Endothelial cell of umbilical vein (primary cell): ENCODE data around the gene LYVE1. TPM values are rescaled to one million over a fixed set of nuclear protein-coding genes. Genes with fewer than 3 reads are reported as not detected.
A peak's percentile ranks its signal among the peaks of the same experiment; 100 is the strongest.

ENCODE experiments used
- BruUV-seq: library from RNA; stranded (reverse); fragments of 400-500 nt; replicated peaks from 2 replicates; lab custom pipeline; 2021; lab: Mats Ljungman, UMichigan
- CTCF ChIA-PET: fragments of 300-600, 350-600 bp; sonication (Branson Sonifier 250); formaldehyde crosslinking; loops from one replicate; lab custom pipeline; 2021; ENCODE audit warnings: antibody characterized with exemption, inconsistent platforms; lab: Charles Lee
- POLR2A ChIA-PET: fragments of 300-600, 350-600 bp; sonication (Branson Sonifier 250); formaldehyde crosslinking; loops from one replicate; lab custom pipeline; 2021; ENCODE audit warnings: antibody characterized with exemption, inconsistent platforms; lab: Charles Lee
- DNase-seq: peaks from one replicate; pipeline ENCODE4 v3.0.0-alpha.2; 2011; ENCODE audit warnings: low read depth, low spot score
- FAIRE-seq: peaks from 2 replicates; lab custom pipeline; 2011; peaks lifted over from hg19 to GRCh38; lab: Jason Lieb, UNC
- H2AFZ ChIP-seq: 2 replicates; pipeline ENCODE4 v1.6.0; 2012; ENCODE audit warnings: low read depth, low read length, control low read depth, inconsistent platforms
- H3K27ac ChIP-seq: 2 replicates; pipeline ENCODE4 v1.5.1; 2011; ENCODE audit warnings: low read depth, mild to moderate bottlenecking, control low read depth, low read length, moderate library complexity; ENCODE audit not compliant: insufficient read depth
- H3K27me3 ChIP-seq, 2 experiments: 2 replicates each; pipeline versions ENCODE4 v1.6.0 to v1.6.1; 2011; ENCODE audit warnings: low read length in 2 of 2, mixed read lengths in 1 of 2; ENCODE audit not compliant: control insufficient read depth in 2 of 2, insufficient read depth in 2 of 2
- H3K36me3 ChIP-seq, 2 experiments: 2 replicates in 1 of 2; 3 replicates in 1 of 2; pipeline ENCODE4 v1.5.1; 2011; ENCODE audit warnings: low read length in 2 of 2, mild to moderate bottlenecking in 1 of 2, moderate library complexity in 1 of 2; ENCODE audit not compliant: control insufficient read depth in 2 of 2, insufficient read depth in 2 of 2; ENCODE audit errors: extremely low read depth in 1 of 2
- H3K4me1 ChIP-seq: 3 replicates; pipeline ENCODE4 v1.5.1; 2011; ENCODE audit warnings: mild to moderate bottlenecking, low read length; ENCODE audit not compliant: control insufficient read depth, insufficient read depth; ENCODE audit errors: extremely low read depth
- H3K4me2 ChIP-seq: 2 replicates; pipeline ENCODE4 v1.6.1; 2011; ENCODE audit warnings: low read length, control low read depth, mixed read lengths; ENCODE audit not compliant: insufficient read depth
- H3K4me3 ChIP-seq, 3 experiments: fragments of 200-600 bp in 1 of 3; sonication (generic), shearing (Covaris generic) in 1 of 3; replicated peaks in 1 of 3; 2 replicates each; pipeline ENCODE4 v1.5.1; 2011 to 2016; ENCODE audit warnings: control low read depth in 3 of 3, low read length in 3 of 3, mild to moderate bottlenecking in 2 of 3, inconsistent platforms in 1 of 3, low read depth in 1 of 3, moderate library complexity in 1 of 3; ENCODE audit not compliant: insufficient read depth in 1 of 3
- H3K79me2 ChIP-seq: 2 replicates; pipeline ENCODE4 v1.6.0; 2012; ENCODE audit warnings: low read length, inconsistent platforms; ENCODE audit not compliant: control insufficient read depth, insufficient read depth
- H3K9ac ChIP-seq: replicated peaks from 2 replicates; pipeline ENCODE3; 2011; ENCODE audit warnings: low read length, control low read depth; ENCODE audit not compliant: insufficient read depth; ENCODE audit errors: extremely low read depth
- H3K9me1 ChIP-seq: replicated peaks from 3 replicates; pipeline ENCODE4 v1.6.0; 2011; ENCODE audit warnings: mild to moderate bottlenecking, low read length; ENCODE audit not compliant: control insufficient read depth, insufficient read depth; ENCODE audit errors: extremely low read depth
- H3K9me3 ChIP-seq: replicated peaks from 2 replicates; pipeline ENCODE4 v1.5.1; 2012; ENCODE audit warnings: low read length, inconsistent platforms; ENCODE audit not compliant: control insufficient read depth, insufficient read depth
- H4K20me1 ChIP-seq: replicated peaks from 2 replicates; pipeline ENCODE3; 2011; ENCODE audit warnings: mild to moderate bottlenecking, low read length; ENCODE audit not compliant: control insufficient read depth, insufficient read depth; ENCODE audit errors: extremely low read depth
- CTCF ChIP-seq, 2 donors: IDR thresholded peaks; 1 replicate in 1 of 2; 2 replicates in 1 of 2; pipeline ENCODE4 v1.5.1; 2011; ENCODE audit warnings: low read length in 2 of 2, mild to moderate bottlenecking in 2 of 2, moderate library complexity in 2 of 2, control low read depth in 1 of 2, inconsistent platforms in 1 of 2, low read depth in 1 of 2; ENCODE audit not compliant: insufficient read depth in 1 of 2; ENCODE audit errors: extremely low read depth in 1 of 2
- EZH2 ChIP-seq: IDR thresholded peaks from 2 replicates; pipeline ENCODE4 v1.6.1; 2012; ENCODE audit warnings: borderline replicate concordance, low read depth, mild to moderate bottlenecking, moderate library complexity, low read length, inconsistent platforms; ENCODE audit not compliant: severe bottlenecking
- FOS ChIP-seq: IDR thresholded peaks from 2 replicates; pipeline ENCODE4 v1.6.1; 2011; ENCODE audit warnings: mild to moderate bottlenecking, low read length, moderate library complexity, borderline replicate concordance; ENCODE audit not compliant: insufficient read depth
- GATA2 ChIP-seq: IDR thresholded peaks from 2 replicates; pipeline ENCODE4 v1.7.0; 2011; ENCODE audit warnings: low read depth, mild to moderate bottlenecking, moderate library complexity, mixed read lengths, low read length; ENCODE audit not compliant: insufficient read length, insufficient read depth
- JUN ChIP-seq: IDR thresholded peaks from 2 replicates; pipeline ENCODE4 v1.6.1; 2011; ENCODE audit warnings: borderline replicate concordance, low read depth; ENCODE audit not compliant: insufficient read length, insufficient read depth
- MAX ChIP-seq: IDR thresholded peaks from 2 replicates; pipeline ENCODE4 v1.6.1; 2011; ENCODE audit not compliant: insufficient read depth, insufficient read length
- MYC ChIP-seq: IDR thresholded peaks from one replicate; pipeline ENCODE4 v1.6.1; 2011; ENCODE audit warnings: mild to moderate bottlenecking, low read depth, low read length
- POLR2A ChIP-seq: IDR thresholded peaks from 2 replicates; pipeline ENCODE4 v1.6.1; 2012; ENCODE audit warnings: low read depth, mild to moderate bottlenecking, control low read depth, low read length
- POLR2AphosphoS5 ChIP-seq: IDR thresholded peaks from 2 replicates; pipeline ENCODE4 v1.6.1; 2012; ENCODE audit warnings: low read depth, mild to moderate bottlenecking, control low read depth, low read length, moderate library complexity; ENCODE audit not compliant: insufficient read depth
- dilution Hi-C: fragments of 300-500 bp; cut with MboI; formaldehyde crosslinking; loops from one replicate; pipeline ENCODE4 v1.15.0; 2019; ENCODE audit warnings: low sequenced_read_pairs; ENCODE audit not compliant: extremely low pct_ligation_motif_present
- intact Hi-C: fragments of 100-400 bp; cut with micrococcal nuclease; formaldehyde crosslinking; loops from one replicate; pipeline ENCODE4 v1.10.0; 2022
- polyA plus RNA-seq, 4 experiments: library from polyadenylated mRNA; depleted of rRNA in 3 of 4; stranded (reverse) in 3 of 4; unstranded in 1 of 4; fragments of >200 nt; gene quantifications; 2 replicates each; pipeline versions ENCODE4 v1.2.1 to v1.2.3, GENCODE V29; 2011 to 2012; ENCODE audit warnings: missing spikeins in 1 of 4
- total RNA-seq: library from RNA; stranded (reverse); gene quantifications from 2 replicates; pipeline ENCODE4 v1.2.3, GENCODE V29; 2021

LYVE1 gene
- total and polyA plus RNA-seq, 2 donors (not counting 3 experiments of a cell fraction or from before 2014, with no cell fraction given) = 4.6 to 7.6 TPM

GRCh38 chr11:10580623-10581022 lies 12.2 kb upstream of the LYVE1 start:
- POLR2A ChIA-PET = interaction anchor here (1.0 kb wide), 1 partner anchor 12 kb away, joined by 4 read pairs; the partner anchor contains the start of gene LYVE1
- Histone ChIP-seq H3K4me2 (peak overlapping the region; percentile 8), H3K27me3 (no peaks in the 10 kb centered on the region), H2AFZ (no peak overlapping the region), H3K9ac (no peak overlapping the region), H3K79me2 (no peaks in the 10 kb centered on the region), H3K4me1 (peaks cover 38% of the 10 kb centered on the region), H4K20me1 (no peaks in the 10 kb centered on the region), H3K9me1 (no peaks in the 10 kb centered on the region), H3K9me3 (no peaks in the 10 kb centered on the region), H3K4me3 (no peak overlapping the region), H3K27ac (peak overlapping the region; percentile 65), H3K36me3 (no peaks in the 10 kb centered on the region)
- TF ChIP-seq CTCF (IDR thresholded peaks at IDR 0.05; ENCODE audit: extremely low read depth in 1 of 2, insufficient read depth in 1 of 2, low read depth in 1 of 2, low read length in 2 of 2) (no peak), FOS (peak; percentile 71), EZH2 (no peak), JUN (peak; percentile 69), POLR2A (no peak), POLR2AphosphoS5 (peak; percentile 42), MAX (peak; percentile 59), GATA2 (no peak), MYC (no peak)
- DNase-seq (peak; percentile 89), FAIRE-seq (peak; percentile 80)
- BruUV-seq = no TSS peak
- intact Hi-C loops (loop anchor here (1.0 kb wide), 1 partner anchor 7 kb away; no protein-coding TSS in a partner anchor), dilution Hi-C loops (no loop called here)
- CTCF ChIA-PET = interaction anchor here (1.1 to 2.8 kb wide), 6 partner anchors 13 to 174 kb away, joined by 3 to 14 read pairs (median 5); partner anchors contain the start of genes LYVE1 and RNF141
